ENCODE data around the gene CCDC148. TPM values are rescaled to one million over a fixed set of nuclear protein-coding genes. Genes with fewer than 3 reads are reported as not detected.

The CCDC148 gene
- total and polyA plus RNA-seq, 5 experiments from 2014 or later = not detected

GRCh38 chr2:158204741-158205165, 251.8 kb downstream of the CCDC148 start:
- H3K27ac Mint-ChIP-seq = peak overlapping the region in 1 of 10 donors; percentile 17
- H3K4me3 Mint-ChIP-seq = no peak overlapping the region
- no peak for ATAC-seq
- no peaks in the 10 kb centered on the region for H3K9me3 Mint-ChIP-seq
- H3K27me3 Mint-ChIP-seq = peaks cover 0 to 14% (median 10%) of the 10 kb centered on the region in 5 donors
- DNase-seq = no peak
- POLR2A ChIA-PET = no interaction called here
- H3K4me1 Mint-ChIP-seq = peaks cover 0 to 2% (median 0%) of the 10 kb centered on the region in 4 donors
- no peaks in the 10 kb centered on the region for H3K36me3 Mint-ChIP-seq

GRCh38 chr2:158202161-158202815, 254.3 kb downstream of the CCDC148 start:
- DNase-seq = no peak
- no peak for ATAC-seq
- POLR2A ChIA-PET = no interaction called here
- H3K4me1 Mint-ChIP-seq = peaks cover 0 to 5% (median 0%) of the 10 kb centered on the region in 4 donors
- H3K27ac Mint-ChIP-seq = no peak overlapping the region
- H3K27me3 Mint-ChIP-seq = peaks cover 6 to 21% (median 19%) of the 10 kb centered on the region in 5 donors
- no peaks in the 10 kb centered on the region for H3K36me3 Mint-ChIP-seq
- no peak overlapping the region for H3K4me3 Mint-ChIP-seq
- no peaks in the 10 kb centered on the region for H3K9me3 Mint-ChIP-seq

DNA sequence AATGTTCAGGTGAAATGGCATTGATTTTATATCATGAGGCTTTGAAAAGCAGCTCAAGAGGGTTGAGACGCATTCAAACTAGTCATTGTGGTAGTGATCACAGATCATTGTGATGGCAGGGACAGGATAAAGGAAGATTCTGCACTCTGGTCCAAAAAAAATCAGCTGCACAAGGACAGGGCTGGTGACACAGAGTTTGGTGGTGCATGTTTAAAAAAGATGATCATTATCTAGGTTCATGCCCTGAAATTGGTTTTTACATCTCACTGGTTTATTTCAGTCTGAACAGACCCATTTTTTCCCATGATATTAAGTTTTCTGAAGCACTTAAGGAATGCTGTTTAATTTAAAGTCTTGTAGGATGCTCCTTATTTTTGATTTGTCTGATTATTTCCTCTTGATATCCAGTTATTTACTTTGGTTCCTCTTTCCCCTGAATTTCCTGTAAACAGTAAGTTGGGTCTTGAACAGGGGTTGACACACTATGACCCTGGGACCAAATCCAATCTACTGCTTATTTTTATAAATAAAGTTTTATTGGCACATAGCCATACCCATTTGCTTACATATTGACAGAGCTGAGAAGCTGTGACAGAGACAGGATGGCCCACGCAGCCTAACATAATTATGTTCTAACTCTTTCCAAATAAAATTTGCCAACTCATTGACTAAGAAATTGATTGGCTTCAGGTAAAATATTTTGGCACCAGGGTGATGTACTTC, 256.5 kb downstream of the CCDC148 start:
- peaks cover 12 to 41% (median 23%) of the 10 kb centered on the region in 5 donors for H3K27me3 Mint-ChIP-seq
- H3K36me3 Mint-ChIP-seq = no peaks in the 10 kb centered on the region
- H3K27ac Mint-ChIP-seq = no peak overlapping the region
- DNase-seq (no peak), ATAC-seq (no peak)
- no peak overlapping the region for H3K4me3 Mint-ChIP-seq
- no peaks in the 10 kb centered on the region for H3K9me3 Mint-ChIP-seq
- POLR2A ChIA-PET = no interaction called here
- H3K4me1 Mint-ChIP-seq = peaks cover 0 to 5% (median 0%) of the 10 kb centered on the region in 4 donors

- no peak overlapping the region for H3K27ac Mint-ChIP-seq
- H3K4me3 Mint-ChIP-seq = no peak overlapping the region
- DNase-seq (no peak), ATAC-seq (no peak)
- no peaks in the 10 kb centered on the region for H3K36me3 Mint-ChIP-seq
- POLR2A ChIA-PET = no interaction called here
- peaks cover 12 to 48% (median 21%) of the 10 kb centered on the region in 5 donors for H3K27me3 Mint-ChIP-seq
- no peaks in the 10 kb centered on the region for H3K9me3 Mint-ChIP-seq
- H3K4me1 Mint-ChIP-seq = peaks cover 0 to 5% (median 4%) of the 10 kb centered on the region in 4 donors
These were observed 258.6 kb downstream of the CCDC148 start for GRCh38 chr2:158197940-158198339.

DNA sequence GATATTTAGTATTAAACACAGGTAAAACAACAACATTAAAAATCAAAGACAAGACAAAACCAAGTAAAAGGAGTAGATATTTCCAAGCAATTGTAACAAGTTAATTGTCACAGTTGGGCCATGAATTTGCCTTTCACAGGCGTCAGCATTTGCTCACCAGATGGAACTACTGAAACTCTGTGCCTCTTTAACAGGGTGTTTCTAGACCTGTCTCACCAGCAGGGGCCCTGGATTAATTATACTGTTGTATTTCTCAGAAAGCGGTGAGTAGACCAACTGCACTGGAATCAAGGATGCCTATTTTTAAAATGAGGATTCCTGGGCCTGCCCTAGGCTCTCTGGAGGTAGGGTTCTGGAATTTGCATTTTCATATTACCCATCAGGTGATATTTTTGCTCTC, 262.3 kb downstream of the CCDC148 start:
- Mint-ChIP-seq H3K4me3 (no peak overlapping the region), H3K27me3 (peaks cover 6 to 48% (median 18%) of the 10 kb centered on the region in 5 donors), H3K27ac (no peak overlapping the region), H3K4me1 (peaks cover 14 to 32% (median 30%) of the 10 kb centered on the region in 4 donors), H3K9me3 (no peaks in the 10 kb centered on the region), H3K36me3 (no peaks in the 10 kb centered on the region)
- POLR2A ChIA-PET = no interaction called here
- no peak for DNase-seq
- no peak for ATAC-seq

DNA sequence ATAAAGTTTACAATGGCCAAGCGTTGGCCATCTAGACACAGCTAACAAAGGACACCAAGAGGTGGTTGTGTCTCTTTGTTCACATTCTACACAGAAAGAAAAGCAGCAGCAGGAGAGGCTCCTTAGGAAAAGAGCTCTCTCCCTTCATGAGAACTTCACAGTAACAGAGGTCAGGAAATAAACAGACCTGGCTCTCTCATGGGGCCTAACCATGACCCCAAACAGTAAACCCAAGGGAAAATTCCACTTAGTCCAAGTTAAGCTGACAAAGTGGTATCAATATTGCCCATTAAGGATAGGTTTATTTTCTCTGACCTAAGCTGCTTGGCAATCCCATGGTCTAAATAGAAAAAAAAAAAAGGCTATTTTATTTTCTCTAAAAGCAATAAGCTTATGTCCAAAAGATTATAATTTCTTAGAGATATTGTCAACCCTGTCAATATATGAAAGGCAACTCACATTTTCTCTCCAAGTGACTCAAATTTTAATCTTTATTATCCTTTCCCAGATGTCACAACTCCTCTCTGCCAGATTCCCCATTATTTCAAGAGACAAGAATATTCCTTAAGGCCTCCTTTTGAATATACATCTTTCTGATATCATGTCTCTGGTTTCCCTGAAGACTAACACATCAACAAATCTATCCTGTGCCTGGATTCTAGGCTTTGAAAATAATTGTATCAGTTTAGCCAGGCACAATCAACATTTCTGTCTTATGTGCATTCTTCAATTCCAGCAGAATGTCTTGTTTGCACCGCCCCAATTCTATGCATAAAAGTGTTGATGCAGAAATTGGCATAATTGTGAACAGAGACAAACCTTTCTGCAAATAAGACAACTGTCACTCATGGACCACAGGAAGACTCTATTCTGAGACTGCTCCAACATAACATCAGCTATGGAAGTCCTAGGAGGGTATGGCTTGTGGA, 263.8 kb downstream of the CCDC148 start:
- H3K4me3 Mint-ChIP-seq = no peak overlapping the region
- H3K9me3 Mint-ChIP-seq = no peaks in the 10 kb centered on the region
- POLR2A ChIA-PET = interaction anchor here (1.0 kb wide), 1 partner anchor 19 kb away, joined by 3 read pairs; no protein-coding TSS in a partner anchor
- ATAC-seq (no peak), DNase-seq (no peak)
- no peaks in the 10 kb centered on the region for H3K36me3 Mint-ChIP-seq
- H3K4me1 Mint-ChIP-seq = peaks cover 11 to 32% (median 31%) of the 10 kb centered on the region in 4 donors
- H3K27me3 Mint-ChIP-seq = peaks cover 2 to 34% (median 11%) of the 10 kb centered on the region in 5 donors
- H3K27ac Mint-ChIP-seq = no peak overlapping the region

- peaks cover 11 to 32% (median 31%) of the 10 kb centered on the region in 4 donors for H3K4me1 Mint-ChIP-seq
- DNase-seq (peak in 8 of 10 donors; percentile 5 to 74 (median 25)), ATAC-seq (peak; percentile 92 to 93)
- peaks cover 0 to 19% (median 11%) of the 10 kb centered on the region in 5 donors for H3K27me3 Mint-ChIP-seq
- no peaks in the 10 kb centered on the region for H3K9me3 Mint-ChIP-seq
- peak overlapping the region in 8 of 10 donors; percentile 8 to 74 (median 59) for H3K27ac Mint-ChIP-seq
- peak overlapping the region; percentile 43 to 76 (median 60) for H3K4me3 Mint-ChIP-seq
- no peaks in the 10 kb centered on the region for H3K36me3 Mint-ChIP-seq
- POLR2A ChIA-PET = no interaction called here
These were observed 265.3 kb downstream of the CCDC148 start for GRCh38 chr2:158191076-158191895.

DNA sequence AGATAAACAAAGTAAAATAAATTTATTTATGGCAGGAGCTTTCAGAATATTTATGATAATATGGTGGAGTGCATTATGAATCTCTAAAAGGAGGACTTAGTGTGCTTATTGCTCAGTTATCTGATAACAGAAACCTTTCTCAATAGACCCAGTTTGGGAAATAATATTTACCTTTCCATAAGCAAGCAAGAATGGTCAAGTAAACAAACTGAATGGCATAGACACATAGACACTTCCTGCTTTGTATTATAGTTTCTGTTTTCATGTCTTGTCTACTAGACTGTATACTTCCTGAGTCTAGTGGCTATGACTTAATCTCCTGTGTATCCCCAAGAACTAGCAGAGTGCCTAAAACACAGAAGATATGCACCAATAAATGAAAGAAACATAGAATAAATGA, 267.0 kb downstream of the CCDC148 start:
- ATAC-seq = no peak
- Mint-ChIP-seq H3K27me3 (peaks cover 0 to 10% (median under 1%) of the 10 kb centered on the region in 5 donors), H3K4me1 (peaks cover 11 to 32% (median 31%) of the 10 kb centered on the region in 4 donors), H3K36me3 (no peaks in the 10 kb centered on the region), H3K4me3 (peak overlapping the region in 2 of 10 donors; percentile 3 to 20), H3K9me3 (no peaks in the 10 kb centered on the region), H3K27ac (peak overlapping the region in 1 of 10 donors; percentile 53)
- POLR2A ChIA-PET = no interaction called here
- no peak for DNase-seq

GRCh38 chr2:158187908-158188307, 268.6 kb downstream of the CCDC148 start:
- no peaks in the 10 kb centered on the region for H3K9me3 Mint-ChIP-seq
- ATAC-seq (no peak), DNase-seq (no peak)
- no peaks in the 10 kb centered on the region for H3K36me3 Mint-ChIP-seq
- peaks cover 11 to 31% (median 26%) of the 10 kb centered on the region in 4 donors for H3K4me1 Mint-ChIP-seq
- H3K4me3 Mint-ChIP-seq = no peak overlapping the region
- no peak overlapping the region for H3K27ac Mint-ChIP-seq
- POLR2A ChIA-PET = no interaction called here
- H3K27me3 Mint-ChIP-seq = peaks cover 0 to 7% (median 0%) of the 10 kb centered on the region in 5 donors

DNA sequence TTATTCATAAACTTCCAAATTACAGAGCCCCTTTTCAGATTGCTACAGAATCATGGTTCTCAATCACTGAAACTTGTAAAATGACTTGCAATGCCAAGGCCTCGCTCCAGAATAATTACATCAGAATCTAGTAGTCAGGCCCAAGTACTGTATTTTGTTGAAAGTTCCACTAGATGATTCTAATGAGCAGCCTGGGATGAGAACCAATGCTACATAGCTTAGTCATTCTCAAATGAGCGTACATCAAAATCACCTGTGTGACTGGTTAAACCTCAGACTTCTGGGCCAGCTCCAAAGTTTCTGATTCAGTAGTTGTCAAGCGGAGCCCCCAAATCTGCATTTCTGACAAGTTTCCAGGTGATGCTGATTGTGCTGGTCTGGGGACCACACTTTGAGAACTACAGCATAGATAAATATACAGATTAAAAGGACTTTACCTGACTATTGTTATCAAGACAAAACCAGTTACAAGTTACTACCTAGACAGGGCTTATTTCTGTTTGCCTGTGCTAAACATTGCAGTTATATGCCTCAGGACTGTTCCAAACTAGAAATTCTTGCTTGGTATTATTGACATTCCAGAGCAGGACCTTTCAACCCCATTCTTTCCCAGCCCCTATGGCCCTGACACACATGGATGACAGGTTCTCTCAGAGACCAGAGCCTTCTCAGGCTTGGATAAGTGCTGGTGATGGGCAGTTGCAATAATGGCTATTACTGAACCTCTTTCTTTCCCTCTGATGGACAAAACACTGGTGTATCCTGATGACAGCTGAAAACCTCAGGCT, 271.8 kb downstream of the CCDC148 start:
- no peak overlapping the region for H3K27ac Mint-ChIP-seq
- no peaks in the 10 kb centered on the region for H3K9me3 Mint-ChIP-seq
- H3K36me3 Mint-ChIP-seq = no peaks in the 10 kb centered on the region
- peaks cover 12 to 29% (median 23%) of the 10 kb centered on the region in 5 donors for H3K27me3 Mint-ChIP-seq
- DNase-seq (no peak), ATAC-seq (no peak)
- H3K4me3 Mint-ChIP-seq = no peak overlapping the region
- POLR2A ChIA-PET = no interaction called here
- H3K4me1 Mint-ChIP-seq = peaks cover 4 to 6% (median 5%) of the 10 kb centered on the region in 4 donors

DNA sequence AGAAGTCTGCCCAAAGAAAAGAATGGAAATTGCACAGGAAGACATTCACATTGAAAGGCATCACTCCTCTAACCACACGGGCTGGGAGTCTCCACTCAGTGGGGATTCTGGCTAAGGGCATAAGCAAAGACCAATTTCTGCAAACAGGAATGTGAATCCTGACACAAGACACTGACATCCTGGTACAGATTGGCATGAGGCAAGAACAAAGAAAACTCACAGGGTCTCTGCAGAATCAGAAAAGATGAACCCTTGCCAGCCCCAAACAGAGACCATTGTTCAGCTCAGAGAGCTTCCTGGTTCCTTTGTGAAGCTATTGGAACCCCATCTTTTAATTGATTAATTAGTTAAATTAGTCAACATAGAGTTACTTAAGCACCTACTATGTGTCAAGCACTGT, 272.6 kb downstream of the CCDC148 start:
- Mint-ChIP-seq H3K4me1 (peaks cover 0 to 2% (median under 1%) of the 10 kb centered on the region in 4 donors), H3K4me3 (no peak overlapping the region), H3K36me3 (no peaks in the 10 kb centered on the region), H3K27ac (no peak overlapping the region), H3K9me3 (no peaks in the 10 kb centered on the region), H3K27me3 (peaks cover 13 to 32% (median 24%) of the 10 kb centered on the region in 5 donors)
- ATAC-seq (no peak), DNase-seq (no peak)
- POLR2A ChIA-PET = no interaction called here

All from naive thymus-derived CD8-positive, alpha-beta T cell (primary cell).